HEK293 (cell line): ENCODE data around the gene PLIN5.

ENCODE experiments used
- CTCF ChIA-PET: fragments of 350-600 bp; formaldehyde crosslinking; extraction: SDS; loops from one replicate; lab custom pipeline; 2021; ENCODE audit warnings: antibody characterized with exemption; lab: Yijun Ruan, JAX
- POLR2A ChIA-PET: fragments of 300-600 bp; formaldehyde crosslinking; extraction: SDS; loops from one replicate; lab custom pipeline; 2020; ENCODE audit warnings: antibody characterized with exemption, inconsistent platforms; lab: Yijun Ruan, JAX
- H3K27ac ChIP-seq: fragments of 200-500 bp; sonication (Bioruptor generic); 2 replicates; pipeline ENCODE4 v1.5.1; 2014; ENCODE audit warnings: low read depth, low read length, control low read depth, inconsistent platforms; ENCODE audit errors: extremely low read depth
- H3K36me3 ChIP-seq, 2 experiments: fragments of 200-500 bp in 1 of 2; sonication (Bioruptor generic) in 1 of 2; 1 replicate in 1 of 2; 2 replicates in 1 of 2; pipeline ENCODE4 v1.5.1; 2014 to 2017; ENCODE audit warnings: inconsistent platforms in 2 of 2, low read length in 2 of 2; ENCODE audit not compliant: control insufficient read depth in 2 of 2, insufficient read depth in 1 of 2
- H3K4me1 ChIP-seq: fragments of 200-500 bp; sonication (Bioruptor generic); 2 replicates; pipeline ENCODE4 v1.5.1; 2014; ENCODE audit warnings: mild to moderate bottlenecking, low read length, inconsistent platforms; ENCODE audit not compliant: control insufficient read depth, insufficient read depth
- H3K4me3 ChIP-seq: 2 replicates; pipeline ENCODE4 v1.5.1; 2011; ENCODE audit warnings: low read depth, mild to moderate bottlenecking, control low read depth, low read length, moderate library complexity
- H3K9me3 ChIP-seq: fragments of 200-500 bp; sonication (Bioruptor generic); 2 replicates; pipeline ENCODE4 v1.5.1; 2014; ENCODE audit warnings: low read depth, low read length, inconsistent platforms; ENCODE audit not compliant: control insufficient read depth, insufficient read depth
- AEBP2 ChIP-seq: fragments of 450-650 bp; formaldehyde crosslinking; IDR thresholded peaks from 2 replicates; pipeline ENCODE4 v1.5.1; 2016; ENCODE audit warnings: missing biosample characterization, missing genetic modification characterization, borderline replicate concordance
- GLIS1 ChIP-seq: fragments of 450-650 bp; formaldehyde crosslinking; IDR thresholded peaks from 2 replicates; pipeline ENCODE4 v1.5.1; 2016; ENCODE audit warnings: missing biosample characterization, missing genetic modification characterization
- KLF10 ChIP-seq: fragments of 450-650 bp; IDR thresholded peaks from 2 replicates; pipeline ENCODE4 v1.5.1; 2018; ENCODE audit warnings: missing biosample characterization, mild to moderate bottlenecking, missing genetic modification characterization
- KLF8 ChIP-seq: fragments of 450-650 bp; formaldehyde crosslinking; IDR thresholded peaks from 2 replicates; pipeline ENCODE4 v1.5.1; 2016; ENCODE audit warnings: missing biosample characterization, missing genetic modification characterization
- PBX3 ChIP-seq: sonication (generic); formaldehyde crosslinking; IDR thresholded peaks from 2 replicates; pipeline ENCODE4 v1.8.1; 2022; ENCODE audit warnings: mild to moderate bottlenecking, moderate library complexity, missing genetic modification reagents
- ZBTB21 ChIP-seq: fragments of 450-650 bp; formaldehyde crosslinking; IDR thresholded peaks from 2 replicates; pipeline ENCODE4 v1.5.1; 2017; ENCODE audit warnings: missing biosample characterization, missing genetic modification characterization
- ZEB2 ChIP-seq: fragments of 450-650 bp; formaldehyde crosslinking; IDR thresholded peaks from 2 replicates; pipeline ENCODE4 v1.5.1; 2016; ENCODE audit warnings: missing biosample characterization, missing genetic modification characterization
- ZFP41 ChIP-seq: fragments of 450-650 bp; formaldehyde crosslinking; IDR thresholded peaks from 2 replicates; pipeline ENCODE4 v1.5.1; 2016; ENCODE audit warnings: missing biosample characterization, missing genetic modification characterization, borderline replicate concordance
- ZIC2 ChIP-seq: fragments of 450-650 bp; formaldehyde crosslinking; IDR thresholded peaks from 2 replicates; pipeline ENCODE4 v1.5.1; 2016; ENCODE audit warnings: missing biosample characterization, missing genetic modification characterization
- ZNF37A ChIP-seq: fragments of 450-650 bp; IDR thresholded peaks from 2 replicates; pipeline ENCODE4 v1.5.1; 2018; ENCODE audit warnings: missing biosample characterization, missing genetic modification characterization
- ZNF433 ChIP-seq: fragments of 450-650 bp; formaldehyde crosslinking; IDR thresholded peaks from 2 replicates; pipeline ENCODE4 v1.5.1; 2016; ENCODE audit warnings: missing biosample characterization, missing genetic modification characterization, low read depth
- ZNF529 ChIP-seq: fragments of 450-650 bp; formaldehyde crosslinking; IDR thresholded peaks from 2 replicates; pipeline ENCODE4 v1.5.1; 2017; ENCODE audit warnings: missing genetic modification characterization, missing biosample characterization; ENCODE audit not compliant: insufficient replicate concordance
- ZNF544 ChIP-seq: fragments of 450-650 bp; formaldehyde crosslinking; IDR thresholded peaks from 2 replicates; pipeline ENCODE4 v1.5.0; 2017; ENCODE audit warnings: missing biosample characterization, missing genetic modification characterization
- ZNF580 ChIP-seq: fragments of 450-650 bp; formaldehyde crosslinking; IDR thresholded peaks from 2 replicates; pipeline ENCODE4 v1.5.1; 2016; ENCODE audit warnings: missing biosample characterization, missing genetic modification characterization
- ZNF670 ChIP-seq: fragments of 450-650 bp; formaldehyde crosslinking; IDR thresholded peaks from 2 replicates; pipeline ENCODE4 v1.5.1; 2016; ENCODE audit warnings: missing biosample characterization, missing genetic modification characterization, low read depth
- ZNF76 ChIP-seq: fragments of 450-650 bp; formaldehyde crosslinking; IDR thresholded peaks from 2 replicates; pipeline ENCODE4; 2016; ENCODE audit warnings: low read depth, missing biosample characterization, missing genetic modification characterization, borderline replicate concordance
- ZNF768 ChIP-seq: fragments of 450-650 bp; formaldehyde crosslinking; IDR thresholded peaks from 2 replicates; pipeline ENCODE4 v1.5.1; 2018; ENCODE audit warnings: missing biosample characterization, mild to moderate bottlenecking, missing genetic modification characterization
- ZNF777 ChIP-seq: fragments of 450-650 bp; formaldehyde crosslinking; IDR thresholded peaks from 2 replicates; pipeline ENCODE4 v1.5.1; 2017; ENCODE audit warnings: missing biosample characterization, missing genetic modification characterization, borderline replicate concordance
- TF ChIP-seq, protein P1 (sequence below): fragments of 450-650 bp; formaldehyde crosslinking; IDR thresholded peaks from 2 replicates; pipeline ENCODE4 v1.5.1; 2016; ENCODE audit warnings: missing biosample characterization, missing genetic modification characterization

PLIN5 gene

DNA sequence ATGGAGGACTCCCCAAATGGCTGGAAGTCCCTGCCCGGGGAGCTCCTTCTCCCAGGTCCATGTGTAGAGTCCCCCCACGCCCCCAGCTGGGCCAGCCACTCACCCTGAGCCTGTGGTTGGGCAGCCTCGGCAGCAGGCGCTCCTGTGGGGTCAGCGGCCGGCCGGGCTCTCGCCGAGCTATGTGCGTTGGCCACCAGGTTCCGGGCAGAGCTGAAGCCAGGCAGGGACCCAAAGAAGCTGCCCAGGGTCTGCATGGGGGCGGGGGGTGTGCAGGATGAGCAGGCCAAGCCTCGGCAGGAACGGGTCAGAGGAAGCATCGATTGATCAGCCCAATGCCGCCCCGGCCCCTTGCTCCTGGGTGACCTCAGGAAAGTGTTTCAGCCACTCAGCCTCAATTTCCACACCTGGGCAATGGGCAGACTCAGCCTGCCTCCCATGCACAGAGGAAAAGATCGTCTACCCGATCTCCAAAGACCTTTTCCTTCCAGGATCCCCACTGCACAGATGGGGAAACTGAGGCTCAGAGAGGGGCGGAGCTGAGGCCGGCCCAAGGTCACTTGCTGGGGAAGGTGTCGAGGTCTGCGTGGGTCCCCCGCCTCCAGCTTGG lies 17.5 kb downstream of the PLIN5 start:
- TF ChIP-seq ZEB2 (tag by site-specific recombination) (no peak), KLF8 (tag by site-specific recombination) (no peak), AEBP2 (no peak), ZNF544 (tag by site-specific recombination) (no peak)
- H3K27ac ChIP-seq = no peak overlapping the region
- no peaks in the 10 kb centered on the region for H3K36me3 ChIP-seq
- POLR2A ChIA-PET = no interaction called here
- H3K9me3 ChIP-seq = no peaks in the 10 kb centered on the region
- no peak overlapping the region for H3K4me3 ChIP-seq
- CTCF ChIA-PET = interaction anchor here (0.7 to 2.5 kb wide), 2 partner anchors 7 to 9 kb away, joined by 4 to 9 read pairs; no protein-coding TSS in a partner anchor
- H3K4me1 ChIP-seq = no peaks in the 10 kb centered on the region

DNA sequence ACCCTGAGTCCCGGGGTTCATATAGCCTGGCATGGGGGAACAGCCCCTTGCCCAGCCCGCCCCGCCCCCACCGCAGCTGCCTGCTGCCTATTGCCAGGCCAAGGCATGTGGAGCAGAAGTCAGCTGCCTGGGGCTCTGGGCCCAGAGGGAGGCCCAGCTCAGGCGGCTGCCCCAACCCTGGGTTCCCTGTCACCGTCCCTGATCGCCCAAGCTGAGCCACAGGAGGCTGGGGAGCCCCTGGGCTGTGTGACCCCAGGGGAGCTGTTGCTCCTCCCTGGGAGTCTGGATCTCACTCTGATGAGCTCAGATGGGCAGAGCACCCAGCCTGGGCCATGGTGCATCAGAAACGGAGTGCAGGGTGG lies 18.1 kb downstream of the PLIN5 start:
- ChIA-PET POLR2A (no interaction called here), CTCF (interaction anchor here (0.7 to 2.5 kb wide), 2 partner anchors 8 to 10 kb away, joined by 4 to 9 read pairs; no protein-coding TSS in a partner anchor)

DNA sequence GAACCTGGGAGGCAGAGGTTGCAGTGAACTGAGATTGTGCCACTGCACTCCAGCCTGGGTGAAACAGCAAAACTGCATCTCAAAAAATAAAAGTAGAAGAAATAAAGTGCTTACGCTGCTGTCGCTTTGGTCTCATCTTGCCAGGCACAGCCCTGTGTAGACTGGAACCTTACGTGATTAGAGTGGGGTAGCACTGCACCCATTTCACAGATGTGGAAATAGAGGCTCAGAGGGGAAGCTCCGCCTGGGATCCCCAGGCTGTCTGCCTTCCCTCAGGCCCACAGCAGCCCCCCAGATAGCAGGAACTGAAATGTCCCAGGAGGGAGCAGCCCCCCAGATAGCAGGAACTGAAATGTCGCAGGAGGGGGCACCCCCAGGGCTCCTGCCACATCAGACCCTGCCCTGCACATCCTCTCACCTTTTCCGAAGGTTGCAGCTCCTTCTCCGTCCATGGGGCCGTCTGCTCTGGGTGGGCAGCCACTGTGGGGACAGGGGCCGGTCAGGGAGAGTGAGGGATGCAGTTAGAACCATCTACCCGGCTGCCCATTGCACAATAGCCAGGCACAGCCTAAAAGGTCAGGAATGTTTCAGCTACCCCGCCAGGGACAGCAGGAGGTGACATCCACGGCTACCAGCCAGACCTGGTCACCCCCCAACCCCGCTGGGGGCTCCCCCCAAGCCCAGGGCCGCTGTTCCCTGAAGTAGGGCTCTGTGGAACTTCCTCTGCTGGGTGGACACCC lies 18.7 kb downstream of the PLIN5 start:
- H3K4me3 ChIP-seq = no peak overlapping the region
- POLR2A ChIA-PET = interaction anchor here (1.1 kb wide), 1 partner anchor 9 kb away, joined by 3 read pairs; no protein-coding TSS in a partner anchor
- CTCF ChIA-PET = interaction anchor here (0.6 to 2.5 kb wide), 3 partner anchors 8 to 356 kb away, joined by 3 to 9 read pairs (median 4); no protein-coding TSS in a partner anchor

More for the DNA sequence above, 18.1 kb downstream of the PLIN5 start:
- TF ChIP-seq ZNF529 (tag by site-specific recombination) (no peak), ZNF37A (no peak), ZIC2 (tag by site-specific recombination) (peak; percentile 88), ZEB2 (tag by site-specific recombination) (no peak), ZNF670 (tag by site-specific recombination) (no peak), KLF10 (no peak), PBX3 (CRISPR knock-in tag) (no peak), GLIS1 (tag by site-specific recombination) (peak; percentile 87)
- no peak overlapping the region for H3K4me3 ChIP-seq
- no peak overlapping the region for H3K27ac ChIP-seq
- H3K9me3 ChIP-seq = no peaks in the 10 kb centered on the region
- H3K4me1 ChIP-seq = no peaks in the 10 kb centered on the region
- no peaks in the 10 kb centered on the region for H3K36me3 ChIP-seq

GRCh38 chr19:4515732-4516131 lies 19.3 kb downstream of the PLIN5 start:
- H3K4me3 ChIP-seq = no peak overlapping the region
- TF ChIP-seq, protein P1, sequence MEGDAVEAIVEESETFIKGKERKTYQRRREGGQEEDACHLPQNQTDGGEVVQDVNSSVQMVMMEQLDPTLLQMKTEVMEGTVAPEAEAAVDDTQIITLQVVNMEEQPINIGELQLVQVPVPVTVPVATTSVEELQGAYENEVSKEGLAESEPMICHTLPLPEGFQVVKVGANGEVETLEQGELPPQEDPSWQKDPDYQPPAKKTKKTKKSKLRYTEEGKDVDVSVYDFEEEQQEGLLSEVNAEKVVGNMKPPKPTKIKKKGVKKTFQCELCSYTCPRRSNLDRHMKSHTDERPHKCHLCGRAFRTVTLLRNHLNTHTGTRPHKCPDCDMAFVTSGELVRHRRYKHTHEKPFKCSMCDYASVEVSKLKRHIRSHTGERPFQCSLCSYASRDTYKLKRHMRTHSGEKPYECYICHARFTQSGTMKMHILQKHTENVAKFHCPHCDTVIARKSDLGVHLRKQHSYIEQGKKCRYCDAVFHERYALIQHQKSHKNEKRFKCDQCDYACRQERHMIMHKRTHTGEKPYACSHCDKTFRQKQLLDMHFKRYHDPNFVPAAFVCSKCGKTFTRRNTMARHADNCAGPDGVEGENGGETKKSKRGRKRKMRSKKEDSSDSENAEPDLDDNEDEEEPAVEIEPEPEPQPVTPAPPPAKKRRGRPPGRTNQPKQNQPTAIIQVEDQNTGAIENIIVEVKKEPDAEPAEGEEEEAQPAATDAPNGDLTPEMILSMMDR (tag by site-specific recombination) = no peak
- no peak for TF ChIP-seq ZBTB21 (tag by site-specific recombination)
- no peak for TF ChIP-seq ZFP41 (tag by site-specific recombination)
- TF ChIP-seq ZNF76 (tag by site-specific recombination) = no peak
- TF ChIP-seq ZNF777 (tag by site-specific recombination) = no peak
- peak; percentile 69 for TF ChIP-seq ZNF768 (tag by site-specific recombination)
- ChIA-PET CTCF (interaction anchor here (0.6 to 2.5 kb wide), 3 partner anchors 9 to 356 kb away, joined by 3 to 9 read pairs (median 4); no protein-coding TSS in a partner anchor), POLR2A (interaction anchor here (1.1 kb wide), 1 partner anchor 9 kb away, joined by 3 read pairs; no protein-coding TSS in a partner anchor)
- H3K9me3 ChIP-seq = no peaks in the 10 kb centered on the region
- H3K27ac ChIP-seq = no peak overlapping the region
- H3K36me3 ChIP-seq = no peaks in the 10 kb centered on the region
- H3K4me1 ChIP-seq = no peaks in the 10 kb centered on the region

More for the DNA sequence above, 18.7 kb downstream of the PLIN5 start:
- Histone ChIP-seq H3K36me3 (no peaks in the 10 kb centered on the region), H3K9me3 (no peaks in the 10 kb centered on the region), H3K4me1 (no peaks in the 10 kb centered on the region), H3K27ac (no peak overlapping the region)
- TF ChIP-seq ZNF580 (tag by site-specific recombination) (0 out of 2 replicates have a peak, but pooled peaks have one; percentile 21), ZNF433 (tag by site-specific recombination) (no peak)
